NCI-H1436 (cell line): ENCODE measurements around the gene RAB3B.
"Not testable (repeated sequence)": the region's sequence is repeated elsewhere in the genome, so short reads cannot be mapped to it uniquely, and the experiment has no call there.

Source experiments
- DNase-seq: peaks from one replicate; lab custom pipeline; 2025; lab: John Stamatoyannopoulos, UW

RAB3B gene, protein sequence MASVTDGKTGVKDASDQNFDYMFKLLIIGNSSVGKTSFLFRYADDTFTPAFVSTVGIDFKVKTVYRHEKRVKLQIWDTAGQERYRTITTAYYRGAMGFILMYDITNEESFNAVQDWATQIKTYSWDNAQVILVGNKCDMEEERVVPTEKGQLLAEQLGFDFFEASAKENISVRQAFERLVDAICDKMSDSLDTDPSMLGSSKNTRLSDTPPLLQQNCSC

DNA sequence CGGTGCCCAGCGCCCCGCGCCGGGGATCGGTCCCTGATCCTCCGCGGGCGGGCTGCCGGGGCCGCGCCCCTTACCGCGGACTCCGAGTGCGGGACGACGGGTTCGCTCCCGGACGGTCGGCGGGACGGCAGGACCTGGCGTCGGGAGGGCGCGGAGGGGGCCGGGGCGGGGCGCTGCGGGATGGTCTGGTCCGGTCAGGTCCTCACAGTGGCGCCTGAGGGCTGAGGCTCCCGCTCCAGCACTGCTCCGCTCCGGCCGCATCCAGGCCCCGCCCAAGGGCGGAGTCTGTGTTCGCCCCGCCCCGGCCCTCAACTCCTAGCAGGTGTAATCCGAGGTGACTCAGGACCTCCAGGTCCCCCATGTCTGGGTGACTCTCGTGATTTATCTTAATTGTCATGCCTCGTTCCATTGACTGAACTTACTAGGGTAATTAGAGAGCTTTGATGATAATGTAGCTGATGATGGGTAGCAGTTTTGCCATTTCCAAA, at the start of gene RAB3B:
RAB3B (minus strand) TSS at position 223 of the 488 bp plus-strand sequence. CDS start 13,583 bp downstream, outside the sequence.
- peak; percentile 88 for DNase-seq

DNA sequence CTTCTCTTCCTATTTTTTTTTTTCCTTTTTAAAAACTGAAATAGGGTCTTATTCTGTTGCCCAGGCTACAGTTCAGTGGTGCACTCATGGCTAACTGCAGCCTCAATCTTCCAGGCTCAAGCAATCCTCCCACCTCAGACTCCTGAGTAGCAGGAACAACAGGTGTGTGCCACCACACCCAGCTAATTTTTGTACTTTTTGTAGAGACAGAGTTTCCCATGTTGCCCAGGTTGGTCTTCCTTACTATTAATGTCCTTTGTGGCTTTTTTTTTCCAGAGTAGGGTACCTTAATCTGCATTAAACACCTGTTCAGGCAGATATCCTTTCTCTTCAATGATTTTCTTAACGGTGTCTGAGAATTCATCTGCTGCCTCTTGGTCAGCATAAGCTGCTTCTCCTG, 47.4 kb upstream of the RAB3B start:
- DNase-seq, result no peak

DNA sequence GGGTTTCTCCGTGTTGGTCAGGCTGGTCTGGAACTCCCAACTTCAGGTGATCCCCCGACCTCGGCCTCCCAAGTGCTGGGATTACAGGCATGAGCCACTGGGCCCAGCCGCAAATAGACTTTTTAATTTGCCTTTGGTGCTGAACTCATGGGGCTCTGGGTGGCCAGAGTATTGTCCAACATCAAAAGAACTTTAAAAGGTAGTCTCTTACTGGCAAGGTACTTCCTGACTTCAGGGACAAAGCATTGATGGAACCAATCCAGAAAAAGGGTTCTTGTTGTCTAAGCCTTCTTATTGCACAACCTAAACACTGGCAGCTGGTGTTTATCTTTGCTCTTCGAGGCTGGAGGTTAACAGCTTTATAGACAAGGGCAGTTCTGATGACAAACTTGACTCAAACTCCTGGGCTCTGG, 46.9 kb upstream of the RAB3B start:
- DNase-seq, result no peak

DNA sequence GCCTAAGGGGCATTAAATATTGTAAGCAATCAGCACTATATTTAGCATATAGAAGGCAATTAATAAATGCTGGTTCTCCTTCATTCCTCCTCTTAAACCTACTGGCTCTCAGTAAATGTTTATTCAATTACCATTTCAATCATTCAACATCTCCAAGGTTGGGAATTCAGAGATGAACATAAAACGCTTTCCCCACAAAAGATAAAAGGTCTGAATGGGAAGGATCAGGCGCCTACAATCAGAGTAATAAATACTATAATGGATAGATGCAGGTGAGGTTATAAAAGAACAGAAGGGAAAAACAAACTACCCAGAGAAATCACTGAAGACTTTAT, 43.5 kb upstream of the RAB3B start:
- DNase-seq, result no peak

DNA sequence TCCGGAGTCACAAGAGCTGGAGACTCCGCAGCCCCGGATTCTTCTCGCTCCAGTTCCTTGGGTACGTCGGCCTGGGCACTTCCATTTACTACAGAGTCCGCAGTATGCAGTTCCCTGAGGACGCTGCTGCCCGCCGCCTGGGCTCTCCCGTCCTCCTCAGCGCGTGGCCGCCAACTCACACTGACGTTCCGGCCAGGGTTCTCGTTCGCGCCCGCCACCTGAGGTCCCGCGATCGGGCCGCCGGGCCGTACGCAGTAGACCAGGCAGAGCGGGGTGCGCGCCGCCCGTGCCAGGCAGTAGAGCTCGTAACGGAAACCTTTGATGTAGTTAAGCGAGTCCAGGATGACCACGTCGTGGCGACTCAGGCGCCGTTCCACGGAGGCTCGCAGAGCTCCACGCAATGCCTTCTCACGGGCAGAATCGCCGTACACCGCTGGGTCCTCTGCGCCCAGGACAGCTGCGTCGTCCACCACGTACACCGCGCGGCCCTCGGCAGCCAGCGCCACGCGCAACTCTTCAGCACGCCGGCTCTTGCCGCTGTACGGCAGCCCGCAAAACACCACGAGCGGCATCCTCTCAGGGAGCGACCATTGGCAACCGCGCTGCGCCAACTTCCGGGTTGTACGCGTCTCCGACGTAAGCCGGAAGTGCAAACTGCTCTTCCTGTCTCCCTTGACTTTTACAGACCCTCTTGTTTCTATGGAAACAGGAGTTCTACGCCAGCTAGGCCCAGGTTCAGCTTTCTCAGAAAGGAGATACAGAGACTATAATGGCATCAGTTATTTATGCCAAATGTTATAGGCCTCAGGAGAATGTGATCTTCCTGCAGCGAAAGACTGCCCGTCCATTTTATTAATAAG, 42.9 kb upstream of the RAB3B start, which contains the start of gene KTI12:
KTI12 (minus strand) TSS at position 621 of the 860 bp plus-strand sequence; CDS start at position 572, 49 bp downstream.
- peak; percentile 91 for DNase-seq

DNA sequence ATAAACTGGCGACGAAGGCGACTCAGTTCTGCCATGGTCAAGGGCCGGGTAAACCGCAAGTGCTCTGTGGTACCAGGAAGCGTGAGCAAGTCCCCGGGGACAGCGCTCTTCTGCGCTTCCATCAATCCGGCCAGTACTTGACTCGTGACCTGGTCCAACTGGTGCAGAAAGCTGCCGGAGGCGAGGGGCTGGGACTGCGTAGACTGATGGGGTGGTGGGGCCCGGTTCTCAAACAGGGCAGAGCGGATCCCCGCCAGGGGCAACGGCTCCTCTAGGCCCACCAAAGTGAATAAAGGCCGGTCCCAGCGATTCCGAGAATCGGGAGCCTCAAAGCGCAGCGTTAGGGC, 42.3 kb upstream of the RAB3B start:
- DNase-seq, result peak; percentile 4

DNA sequence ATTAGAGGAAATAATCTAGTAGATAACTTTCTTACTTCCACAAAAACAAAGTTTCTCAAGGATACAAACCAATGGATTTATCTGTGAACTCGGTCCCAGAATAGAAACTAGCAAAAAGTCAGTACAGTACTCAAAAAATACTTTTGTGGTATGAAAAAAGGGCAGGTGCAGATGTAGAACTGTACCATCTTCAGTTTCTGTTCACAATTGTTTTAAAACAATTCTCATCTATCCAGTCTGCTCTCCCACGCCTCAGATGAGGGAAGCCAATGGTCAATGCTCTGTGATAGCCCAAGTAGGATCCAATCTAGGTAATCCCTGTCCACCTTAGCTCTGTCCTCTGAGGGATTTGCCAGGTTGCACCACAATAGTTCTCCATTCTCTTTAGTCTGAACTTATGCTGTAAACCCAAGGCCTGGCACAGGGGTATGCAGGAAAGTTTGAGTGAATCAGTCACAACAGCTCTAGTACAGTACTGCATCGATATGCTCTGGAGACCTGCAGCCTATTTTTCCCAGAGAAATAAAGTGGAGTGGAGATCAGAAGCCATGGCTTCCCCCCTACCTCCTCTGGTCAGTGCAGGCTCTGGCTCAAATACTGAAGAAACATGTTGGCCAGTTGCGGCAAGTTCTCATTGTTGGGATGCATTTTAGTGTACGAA, 41.8 kb upstream of the RAB3B start:
- no peak for DNase-seq

DNA sequence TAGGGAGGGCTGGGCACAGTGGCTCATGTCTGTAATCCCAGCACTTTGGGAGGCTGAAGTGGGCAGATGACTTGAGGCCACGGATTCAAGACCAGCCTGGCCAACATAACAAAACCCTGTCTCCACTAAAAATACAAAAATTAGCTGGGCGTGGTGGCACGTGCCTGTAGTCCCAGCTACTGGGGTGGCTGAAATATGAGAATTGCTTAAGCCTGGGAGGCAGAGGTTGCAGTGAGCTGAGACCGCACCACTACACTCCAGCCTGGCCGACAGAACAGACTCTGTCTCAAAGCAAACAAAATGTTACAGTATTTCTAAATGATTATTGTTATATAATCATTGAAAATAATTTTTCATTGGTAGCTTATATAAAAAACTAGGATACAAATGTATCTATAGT, 38.3 kb upstream of the RAB3B start:
- DNase-seq, result not testable (repeated sequence)

DNA sequence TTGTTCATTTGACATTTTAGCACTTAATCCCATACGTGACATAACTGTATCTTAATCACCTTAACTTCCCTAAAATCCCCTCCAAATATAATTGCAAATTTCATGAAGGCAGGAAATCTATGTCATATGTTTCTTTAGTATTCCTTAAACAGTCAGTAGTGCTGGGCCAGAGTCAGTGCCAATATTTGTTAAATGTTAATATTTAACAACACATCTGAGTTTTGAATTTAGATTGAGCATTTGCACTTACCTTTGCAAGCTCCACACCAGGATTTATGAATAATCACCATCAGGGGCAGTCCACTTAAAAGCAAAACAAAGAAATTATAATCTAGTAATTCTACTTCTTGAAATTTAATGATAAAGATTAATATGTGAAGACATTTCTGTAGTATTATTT, 37.8 kb upstream of the RAB3B start:
- DNase-seq, result no peak

DNA sequence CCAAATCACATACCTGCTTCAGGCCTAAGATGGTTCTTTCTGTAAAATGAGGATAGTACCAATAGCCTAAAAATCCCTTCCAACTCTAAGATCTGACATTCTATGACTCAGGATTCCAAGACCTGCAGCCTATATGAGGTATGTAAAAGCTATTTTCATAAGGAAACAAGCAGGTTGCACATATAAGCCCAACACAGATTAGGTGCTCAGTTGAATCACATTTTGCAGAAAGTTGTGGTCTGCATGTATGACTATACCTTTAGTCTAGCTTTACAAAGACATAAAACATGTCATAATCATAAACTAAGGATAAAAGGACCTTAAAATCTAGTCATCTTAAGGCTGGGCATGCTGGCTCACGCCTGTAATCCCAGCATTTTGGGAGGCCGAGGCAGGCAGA, 35.8 kb upstream of the RAB3B start:
- DNase-seq, result no peak

DNA sequence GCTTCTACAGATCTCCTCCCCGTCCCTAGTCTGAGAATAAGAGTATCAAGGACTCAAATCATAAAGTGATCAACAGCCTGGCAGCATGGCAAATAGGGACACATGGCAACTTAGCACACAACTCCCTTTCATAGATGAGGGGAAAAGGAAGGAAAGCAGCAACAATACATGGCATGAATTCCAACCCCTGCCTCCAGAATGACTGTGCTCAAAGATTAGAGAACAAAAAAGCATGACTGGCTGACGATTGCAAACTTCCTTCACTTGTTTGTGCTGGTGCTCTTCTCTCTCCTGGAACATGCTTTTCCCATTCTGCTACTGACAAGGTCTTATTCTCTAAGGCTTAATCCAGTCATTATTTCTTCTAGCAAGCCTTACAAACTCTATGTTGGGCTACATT, 31.6 kb upstream of the RAB3B start:
- no peak for DNase-seq

DNA sequence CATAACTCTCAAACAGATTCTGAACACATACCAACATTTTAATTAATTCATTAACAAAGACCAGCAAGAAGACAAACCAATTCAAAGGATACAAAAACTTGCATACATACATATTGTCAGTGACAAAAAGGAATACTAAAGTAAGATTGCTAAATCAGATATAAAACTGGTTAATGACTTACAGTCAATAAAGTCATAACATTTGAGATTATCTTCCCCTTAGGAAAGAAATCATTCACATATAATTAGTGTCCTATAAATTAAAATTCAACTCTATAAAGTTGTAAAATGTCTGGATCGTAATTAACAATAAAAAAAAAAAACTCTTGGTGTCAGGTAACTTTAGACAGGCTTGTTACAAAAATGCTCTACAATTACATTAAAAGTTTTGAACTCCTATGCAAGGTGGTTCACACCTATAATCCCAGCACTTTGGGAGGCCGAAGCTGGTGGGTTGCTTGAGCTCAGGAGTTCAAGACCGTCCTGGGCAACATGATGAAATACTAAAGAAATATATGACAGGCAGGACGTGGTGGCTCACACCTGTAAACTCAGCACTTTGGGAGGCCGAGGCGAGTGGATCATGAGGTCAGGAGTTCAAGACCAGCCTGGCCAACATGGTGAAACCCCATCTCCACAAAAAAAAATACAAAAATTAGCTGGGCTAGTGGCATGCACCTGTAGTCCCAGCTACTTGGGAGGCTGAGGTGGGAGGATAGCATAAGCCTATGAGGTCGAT, 17.7 kb upstream of the RAB3B start:
- no peak for DNase-seq

DNA sequence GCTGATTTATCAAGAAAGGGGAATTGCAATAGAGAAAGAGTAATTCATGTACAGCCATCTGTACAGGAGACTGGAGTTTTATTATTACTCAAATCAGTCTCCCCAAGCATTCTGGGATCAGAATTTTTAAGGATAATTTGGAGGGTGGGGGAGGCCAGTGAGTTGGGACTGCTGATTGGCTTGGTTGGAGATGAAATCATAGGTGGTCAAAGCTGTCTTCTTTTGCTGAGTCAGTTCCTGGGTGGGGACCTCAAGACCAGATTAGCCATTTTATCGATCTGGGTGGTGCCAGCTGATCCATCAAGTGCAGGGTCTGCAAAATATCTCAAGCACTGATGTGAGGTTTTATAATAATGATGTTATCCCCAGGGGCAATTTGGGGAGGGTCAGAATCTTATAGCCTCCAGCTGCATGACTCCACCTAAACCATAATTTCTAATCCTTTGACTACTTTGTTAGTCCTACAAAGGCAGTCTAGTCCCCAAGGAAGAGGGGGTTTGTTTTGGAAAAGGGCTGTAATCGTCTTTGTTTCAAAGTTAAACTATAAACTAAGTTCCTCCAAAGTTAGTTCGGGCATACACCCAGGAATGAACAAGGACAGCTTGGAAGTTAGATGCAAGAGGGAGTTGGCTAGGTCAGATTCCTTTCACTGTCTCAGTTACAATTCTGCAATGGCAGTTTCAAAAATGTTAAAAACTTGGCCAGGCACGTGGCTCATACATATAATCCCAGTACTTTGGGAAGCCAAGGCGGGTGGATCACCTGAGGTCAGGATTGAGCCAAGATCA, 16.9 kb upstream of the RAB3B start:
- DNase-seq, result no peak

DNA sequence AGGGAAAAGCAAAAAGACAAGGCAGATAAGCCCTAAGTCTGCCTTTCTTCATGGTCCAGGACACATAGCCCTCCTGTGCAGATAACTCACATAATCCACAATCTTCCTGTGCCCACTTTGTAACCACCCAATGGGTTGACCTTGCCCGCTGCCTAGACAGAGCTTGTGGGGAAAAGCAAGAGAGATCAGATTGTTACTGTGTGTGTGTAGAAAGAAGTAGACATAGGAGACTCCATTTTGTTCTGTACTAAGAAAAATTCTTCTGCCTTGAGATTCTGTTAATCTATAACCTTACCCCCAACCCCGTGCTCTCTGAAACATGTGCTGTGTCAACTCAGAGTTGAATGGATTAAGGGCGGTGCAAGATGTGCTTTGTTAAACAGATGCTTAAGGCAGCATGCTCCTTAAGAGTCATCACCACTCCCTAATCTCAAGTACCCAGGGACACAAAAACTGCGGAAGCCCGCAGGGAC, 15.6 kb upstream of the RAB3B start:
- DNase-seq, result not testable (repeated sequence)

DNA sequence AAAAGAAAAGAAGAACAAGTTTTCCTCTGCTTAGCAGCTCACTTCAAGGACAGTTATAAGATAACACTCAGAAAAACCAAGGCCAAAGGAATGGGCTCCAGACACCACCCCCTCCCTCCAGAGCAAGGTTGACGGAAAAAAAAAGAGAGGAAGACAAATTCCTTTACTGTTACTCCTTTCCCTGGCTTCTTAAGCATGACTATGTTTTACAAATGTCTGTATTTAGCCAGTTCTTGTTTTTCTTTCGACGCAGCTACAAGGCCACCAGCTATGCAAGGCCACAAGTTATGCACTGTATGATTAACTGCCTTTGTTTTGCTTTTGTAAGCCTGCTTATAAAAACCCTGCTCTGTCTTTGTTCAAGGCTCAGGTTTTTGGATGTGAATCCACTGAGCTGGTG, 15.0 kb upstream of the RAB3B start:
- DNase-seq, result not testable (repeated sequence)

DNA sequence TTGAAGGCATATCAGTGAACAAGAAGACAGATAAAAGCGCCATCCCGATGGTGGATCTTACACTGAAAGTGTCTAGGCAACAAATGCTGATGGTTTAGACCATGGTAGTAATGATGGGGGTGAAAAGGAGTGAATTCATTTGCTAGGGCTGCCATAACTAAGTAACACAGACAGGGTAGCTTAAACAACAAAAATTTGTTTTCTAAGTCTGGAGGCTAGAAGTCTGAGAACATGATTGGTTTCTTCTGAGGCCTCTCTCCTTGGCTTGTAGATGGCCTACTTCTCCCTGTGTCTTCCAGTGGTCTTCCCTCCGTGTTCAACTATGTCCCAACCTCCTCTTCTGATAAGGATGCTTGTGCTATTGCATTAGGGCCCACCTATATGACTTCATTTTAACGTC, 13.4 kb upstream of the RAB3B start:
- DNase-seq, result no peak

DNA sequence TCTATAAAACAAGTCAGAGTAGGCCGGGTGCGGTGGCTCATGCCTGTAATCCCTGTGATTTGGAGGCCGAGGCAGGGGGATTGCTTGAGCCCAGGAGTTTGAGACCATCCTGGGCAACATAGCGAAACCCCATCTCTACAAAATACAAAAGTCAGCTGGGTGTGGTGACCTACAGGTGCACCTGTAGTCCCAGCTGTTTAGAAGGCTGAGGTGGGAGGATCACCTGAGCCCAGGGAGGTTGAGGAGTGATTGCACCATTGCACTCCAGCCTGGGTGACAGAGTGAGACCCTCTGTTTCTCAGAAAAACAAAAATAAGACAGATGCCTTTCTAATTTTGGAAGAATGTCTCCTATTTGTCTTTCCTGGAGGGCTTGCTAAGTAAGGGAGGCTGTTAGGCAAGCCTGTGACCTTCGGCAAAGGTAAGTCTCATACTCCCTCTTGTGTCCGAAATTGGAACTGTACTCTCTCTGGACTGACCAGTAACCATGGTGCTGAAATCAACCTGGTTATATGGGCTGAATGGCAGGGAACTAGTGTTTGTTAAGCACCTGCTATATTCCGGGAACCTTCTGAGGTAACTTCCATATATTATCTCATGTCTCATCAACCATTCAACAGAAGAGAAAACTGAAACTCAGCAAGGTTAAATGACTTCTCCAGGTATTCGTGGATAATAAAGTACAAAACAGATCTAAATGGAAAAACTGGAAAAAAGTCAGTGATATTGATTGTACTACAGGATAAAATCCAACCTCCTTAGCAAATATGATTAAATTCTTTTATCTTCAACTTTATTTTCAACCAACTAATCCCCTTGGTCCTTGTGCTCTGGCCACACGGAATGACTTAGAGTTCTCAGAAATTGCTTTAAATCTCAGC, 11.8 kb upstream of the RAB3B start:
- DNase-seq, result peak; percentile 80

DNA sequence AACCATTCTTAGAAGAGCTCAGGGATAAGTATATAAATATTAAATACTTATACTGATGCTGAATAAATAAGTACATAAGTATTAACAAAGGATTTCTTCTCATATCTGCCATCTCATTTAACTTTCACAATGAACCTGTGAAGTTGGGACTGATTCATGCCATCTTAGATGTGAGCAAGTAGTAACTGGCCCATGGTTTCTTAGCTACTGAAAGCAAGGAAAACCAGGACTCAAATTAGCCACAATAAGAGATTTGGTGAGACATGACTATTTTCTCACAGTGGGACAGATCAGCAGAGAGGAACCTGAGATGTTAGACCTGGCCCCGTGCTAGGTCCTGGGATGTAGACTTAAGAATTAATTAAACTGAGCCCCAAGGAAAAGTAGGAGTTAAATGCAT, 8.2 kb upstream of the RAB3B start:
- no peak for DNase-seq

DNA sequence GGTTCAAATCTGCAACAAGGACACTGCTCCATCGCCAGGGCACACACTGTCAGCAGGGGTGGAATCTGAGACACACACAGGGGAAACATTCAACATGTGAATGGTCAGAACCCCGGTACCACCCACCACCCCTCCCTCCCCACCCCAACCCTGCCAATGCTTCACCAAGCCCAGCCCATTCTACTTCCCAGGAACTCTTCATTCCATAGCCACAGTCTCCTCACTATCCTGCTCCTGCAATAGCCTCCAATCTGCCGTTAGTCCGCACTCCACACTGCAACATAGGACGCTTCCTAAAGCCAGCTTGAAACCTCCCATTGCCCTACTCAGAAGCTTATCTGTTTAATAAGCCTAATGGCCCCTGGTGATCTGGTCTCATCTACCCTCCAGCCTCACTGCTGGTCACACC, 7.5 kb upstream of the RAB3B start:
- no peak for DNase-seq
